Stimulated activated CD8-positive, alpha-beta memory T cell treated with anti-CD3 and anti-CD28 coated beads, Interleukin-12 subunit alpha, Interleukin-12 subunit beta, amount 100 ng/mL, for 4 hours (primary cell): ENCODE data around the gene PTGDR2.

Source experiments
- DNase-seq: peaks from one replicate; pipeline ENCODE4 v3.0.0-alpha.2; 2020; ENCODE audit warnings: low read depth

PTGDR2 gene

GRCh38 chr11:60855726-60856633 lies at the start of gene PTGDR2:
Gene PTGDR2, minus strand, starts transcription at chr11:60855950. Its CDS starts 2,228 bp downstream, at chr11:60853722.
- no peak for DNase-seq

- DNase-seq: no peak
These were observed 49.3 kb upstream of the PTGDR2 start for GRCh38 chr11:60905047-60905446.

GRCh38 chr11:60902625-60903024 lies 46.9 kb upstream of the PTGDR2 start:
- DNase-seq: no peak

- DNase-seq: no peak
These were observed 45.1 kb upstream of the PTGDR2 start for GRCh38 chr11:60900673-60901404.

- no peak for DNase-seq
These were observed 44.2 kb upstream of the PTGDR2 start for GRCh38 chr11:60899977-60900376.

GRCh38 chr11:60899046-60899936 lies 43.5 kb upstream of the PTGDR2 start:
- no peak for DNase-seq

GRCh38 chr11:60897496-60897895 lies 41.7 kb upstream of the PTGDR2 start:
- DNase-seq: no peak

GRCh38 chr11:60895687-60896086 lies 39.9 kb upstream of the PTGDR2 start:
- DNase-seq: no peak

GRCh38 chr11:60891103-60891741 lies 35.5 kb upstream of the PTGDR2 start:
- DNase-seq: no peak

GRCh38 chr11:60890696-60891095 lies 34.9 kb upstream of the PTGDR2 start:
- no peak for DNase-seq

GRCh38 chr11:60889869-60890311 lies 34.1 kb upstream of the PTGDR2 start:
- DNase-seq: no peak

- no peak for DNase-seq
These were observed 31.8 kb upstream of the PTGDR2 start for GRCh38 chr11:60887556-60887955.

GRCh38 chr11:60880643-60881282 lies 25.0 kb upstream of the PTGDR2 start:
- no peak for DNase-seq

- DNase-seq: no peak
These were observed 24.3 kb upstream of the PTGDR2 start for GRCh38 chr11:60879971-60880588.

- no peak for DNase-seq
These were observed 23.4 kb upstream of the PTGDR2 start for GRCh38 chr11:60879104-60879503.

- no peak for DNase-seq
These were observed 22.7 kb upstream of the PTGDR2 start for GRCh38 chr11:60878245-60879101.

GRCh38 chr11:60876168-60876485 lies 20.4 kb upstream of the PTGDR2 start:
- DNase-seq: no peak

- DNase-seq: no peak
These were observed 19.8 kb upstream of the PTGDR2 start for GRCh38 chr11:60875366-60876167.
